Measurements from ENCODE around the gene OBP2A.

- no peak for TF ChIP-seq POLR2A (IDR thresholded peaks at IDR 0.05)
- TF ChIP-seq, protein P1, sequence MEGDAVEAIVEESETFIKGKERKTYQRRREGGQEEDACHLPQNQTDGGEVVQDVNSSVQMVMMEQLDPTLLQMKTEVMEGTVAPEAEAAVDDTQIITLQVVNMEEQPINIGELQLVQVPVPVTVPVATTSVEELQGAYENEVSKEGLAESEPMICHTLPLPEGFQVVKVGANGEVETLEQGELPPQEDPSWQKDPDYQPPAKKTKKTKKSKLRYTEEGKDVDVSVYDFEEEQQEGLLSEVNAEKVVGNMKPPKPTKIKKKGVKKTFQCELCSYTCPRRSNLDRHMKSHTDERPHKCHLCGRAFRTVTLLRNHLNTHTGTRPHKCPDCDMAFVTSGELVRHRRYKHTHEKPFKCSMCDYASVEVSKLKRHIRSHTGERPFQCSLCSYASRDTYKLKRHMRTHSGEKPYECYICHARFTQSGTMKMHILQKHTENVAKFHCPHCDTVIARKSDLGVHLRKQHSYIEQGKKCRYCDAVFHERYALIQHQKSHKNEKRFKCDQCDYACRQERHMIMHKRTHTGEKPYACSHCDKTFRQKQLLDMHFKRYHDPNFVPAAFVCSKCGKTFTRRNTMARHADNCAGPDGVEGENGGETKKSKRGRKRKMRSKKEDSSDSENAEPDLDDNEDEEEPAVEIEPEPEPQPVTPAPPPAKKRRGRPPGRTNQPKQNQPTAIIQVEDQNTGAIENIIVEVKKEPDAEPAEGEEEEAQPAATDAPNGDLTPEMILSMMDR (IDR thresholded peaks at IDR 0.05) = no peak
These were observed 38.4 kb downstream of the OBP2A start for GRCh38 chr9:135584371-135584770.

All from adrenal gland (tissue), 5 donors.